GM18519 (cell line): Measurements from ENCODE around the gene ANXA11.

ENCODE experiments used
- ATAC-seq: cut with Tn5 transposase; IDR thresholded peaks from one replicate; pipeline ENCODE4 v1.9.1; 2021; ENCODE audit warnings: mild to moderate bottlenecking, moderate library complexity; ENCODE audit not compliant: unreplicated experiment, low FRiP score

The ANXA11 gene

GRCh38 chr10:80167471-80168161, 37.7 kb downstream of the ANXA11 start:
- no peak for ATAC-seq

GRCh38 chr10:80166581-80167470, 38.5 kb downstream of the ANXA11 start:
- no peak for ATAC-seq

GRCh38 chr10:80165173-80165572, 40.2 kb downstream of the ANXA11 start:
- no peak for ATAC-seq

- ATAC-seq: no peak
Measured at GRCh38 chr10:80164596-80164995, 40.7 kb downstream of the ANXA11 start.

GRCh38 chr10:80163741-80164341, 41.5 kb downstream of the ANXA11 start:
- no peak for ATAC-seq

GRCh38 chr10:80161321-80162083, 43.8 kb downstream of the ANXA11 start:
- no peak for ATAC-seq

- no peak for ATAC-seq
Measured at GRCh38 chr10:80160361-80161320, 44.7 kb downstream of the ANXA11 start.

- ATAC-seq: no peak
Measured at GRCh38 chr10:80159166-80159873, 46.0 kb downstream of the ANXA11 start.

- ATAC-seq: no peak
Measured at GRCh38 chr10:80158598-80159127, 46.7 kb downstream of the ANXA11 start.

- ATAC-seq: no peak
Measured at GRCh38 chr10:80158126-80158525, 47.2 kb downstream of the ANXA11 start.

GRCh38 chr10:80157561-80157960, 47.8 kb downstream of the ANXA11 start:
- no peak for ATAC-seq

- no peak for ATAC-seq
Measured at GRCh38 chr10:80156216-80156615, 49.1 kb downstream of the ANXA11 start.

- ATAC-seq: no peak
Measured at GRCh38 chr10:80155696-80156215, 49.6 kb downstream of the ANXA11 start.

GRCh38 chr10:80154978-80155695, 50.2 kb downstream of the ANXA11 start:
- ATAC-seq: no peak

- ATAC-seq: no peak
Measured at GRCh38 chr10:80154626-80154977, 50.7 kb downstream of the ANXA11 start.

- ATAC-seq: no peak
Measured at GRCh38 chr10:80153460-80153859, 51.9 kb downstream of the ANXA11 start.

GRCh38 chr10:80152820-80153219, 52.5 kb downstream of the ANXA11 start:
- no peak for ATAC-seq

- ATAC-seq: no peak
Measured at GRCh38 chr10:80150172-80150571, 55.2 kb downstream of the ANXA11 start.
